Measurements from ENCODE around the gene PLRG1.

Gene PLRG1

DNA sequence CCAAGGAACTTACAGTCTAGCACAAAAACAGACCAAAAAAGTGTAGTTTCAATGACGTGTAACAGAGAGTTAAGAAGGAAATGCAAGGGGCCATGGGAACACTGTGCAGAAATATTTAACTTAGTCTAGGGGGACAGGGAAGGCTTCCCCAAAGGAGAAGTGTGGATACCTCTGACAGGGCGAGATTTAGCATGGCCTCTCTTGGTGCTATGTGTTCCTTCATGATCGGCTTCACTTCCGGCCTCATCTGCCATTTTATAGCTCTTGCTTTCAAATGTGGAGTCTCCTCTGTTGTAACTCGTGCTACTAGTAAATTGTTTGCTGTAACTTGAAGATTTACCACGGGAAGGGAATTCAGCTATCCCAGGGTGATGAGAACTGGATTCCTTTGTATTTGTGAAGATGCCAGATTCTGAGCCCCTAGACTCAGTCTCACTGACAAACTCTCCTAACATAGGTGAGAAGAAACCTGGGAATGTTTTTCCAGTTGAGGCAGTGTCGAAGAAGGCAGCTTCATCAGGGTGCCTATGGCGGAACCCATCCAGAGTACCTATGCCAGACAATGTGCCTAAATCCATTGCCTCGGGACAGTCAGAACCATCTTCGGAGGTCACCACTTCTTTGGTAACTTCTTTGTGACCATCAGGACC is 35.3 kb upstream of the PLRG1 start:
- Histone ChIP-seq H3K27me3 (peaks cover 0 to 2% of the 10 kb centered on the region in 2 donors), H3K36me3 (no peaks in the 10 kb centered on the region), H3K4me3 (no peak overlapping the region), H3K27ac (no peak overlapping the region), H3K9me3 (no peaks in the 10 kb centered on the region), H3K4me1 (no peaks in the 10 kb centered on the region)
- intact Hi-C loops (cut with DNase I; ENCODE audit: low total_unique reads): no loop called here
- TF ChIP-seq, protein P1, sequence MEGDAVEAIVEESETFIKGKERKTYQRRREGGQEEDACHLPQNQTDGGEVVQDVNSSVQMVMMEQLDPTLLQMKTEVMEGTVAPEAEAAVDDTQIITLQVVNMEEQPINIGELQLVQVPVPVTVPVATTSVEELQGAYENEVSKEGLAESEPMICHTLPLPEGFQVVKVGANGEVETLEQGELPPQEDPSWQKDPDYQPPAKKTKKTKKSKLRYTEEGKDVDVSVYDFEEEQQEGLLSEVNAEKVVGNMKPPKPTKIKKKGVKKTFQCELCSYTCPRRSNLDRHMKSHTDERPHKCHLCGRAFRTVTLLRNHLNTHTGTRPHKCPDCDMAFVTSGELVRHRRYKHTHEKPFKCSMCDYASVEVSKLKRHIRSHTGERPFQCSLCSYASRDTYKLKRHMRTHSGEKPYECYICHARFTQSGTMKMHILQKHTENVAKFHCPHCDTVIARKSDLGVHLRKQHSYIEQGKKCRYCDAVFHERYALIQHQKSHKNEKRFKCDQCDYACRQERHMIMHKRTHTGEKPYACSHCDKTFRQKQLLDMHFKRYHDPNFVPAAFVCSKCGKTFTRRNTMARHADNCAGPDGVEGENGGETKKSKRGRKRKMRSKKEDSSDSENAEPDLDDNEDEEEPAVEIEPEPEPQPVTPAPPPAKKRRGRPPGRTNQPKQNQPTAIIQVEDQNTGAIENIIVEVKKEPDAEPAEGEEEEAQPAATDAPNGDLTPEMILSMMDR (IDR thresholded peaks at IDR 0.05): no peak
- DNase-seq: no peak

DNA sequence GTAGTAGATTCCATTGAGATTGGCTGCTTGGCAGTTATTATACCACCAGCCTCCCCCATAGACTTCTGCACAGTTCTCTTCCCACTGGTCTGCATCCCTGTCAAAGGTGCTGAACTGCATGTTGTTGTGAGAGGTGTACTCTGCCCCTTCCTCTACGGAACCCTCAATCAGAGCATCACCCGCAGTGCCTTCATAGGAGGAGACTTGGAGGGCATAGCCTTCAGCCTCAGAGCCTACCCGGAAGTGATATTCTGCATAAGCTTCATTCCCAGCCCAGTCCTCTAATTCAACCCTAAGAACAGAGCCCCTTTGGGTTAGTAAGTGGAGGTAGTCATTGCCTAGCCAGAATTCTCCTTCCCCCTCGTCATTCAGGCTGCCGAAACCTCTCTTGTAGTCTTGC is 34.1 kb upstream of the PLRG1 start:
- TF ChIP-seq, protein P1 (IDR thresholded peaks at IDR 0.05): no peak
- no peak overlapping the region for H3K4me3 ChIP-seq
- no peaks in the 10 kb centered on the region for H3K36me3 ChIP-seq
- H3K27ac ChIP-seq: no peak overlapping the region
- no peaks in the 10 kb centered on the region for H3K27me3 ChIP-seq
- no peak for DNase-seq
- no peaks in the 10 kb centered on the region for H3K9me3 ChIP-seq
- intact Hi-C loops (cut with DNase I; ENCODE audit: low total_unique reads): no loop called here
- no peaks in the 10 kb centered on the region for H3K4me1 ChIP-seq

DNA sequence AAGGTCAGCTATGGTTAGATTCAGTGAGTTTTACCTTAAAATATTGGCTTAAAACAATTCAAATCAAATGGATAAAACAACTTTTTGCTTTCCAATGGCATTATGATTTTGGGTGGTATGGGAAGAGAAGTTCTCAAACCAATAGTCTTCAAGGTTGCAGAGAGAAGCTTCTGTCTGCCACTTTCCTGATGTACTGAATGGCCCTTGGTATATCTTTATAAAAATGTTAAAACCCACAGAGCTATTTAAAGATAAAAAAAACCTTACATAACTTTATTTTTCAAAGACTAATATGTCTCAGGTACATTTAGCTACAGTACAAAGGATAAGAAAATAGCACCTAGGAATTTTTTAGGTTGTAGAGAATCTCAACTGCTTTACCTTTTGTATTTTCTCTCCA is 33.5 kb upstream of the PLRG1 start:
- no peaks in the 10 kb centered on the region for H3K9me3 ChIP-seq
- intact Hi-C loops (cut with DNase I; ENCODE audit: low total_unique reads): no loop called here
- H3K4me1 ChIP-seq: no peaks in the 10 kb centered on the region
- H3K4me3 ChIP-seq: no peak overlapping the region
- H3K27me3 ChIP-seq: no peaks in the 10 kb centered on the region
- H3K36me3 ChIP-seq: no peaks in the 10 kb centered on the region
- no peak overlapping the region for H3K27ac ChIP-seq
- TF ChIP-seq, protein P1 (IDR thresholded peaks at IDR 0.05): no peak
- DNase-seq: no peak

DNA sequence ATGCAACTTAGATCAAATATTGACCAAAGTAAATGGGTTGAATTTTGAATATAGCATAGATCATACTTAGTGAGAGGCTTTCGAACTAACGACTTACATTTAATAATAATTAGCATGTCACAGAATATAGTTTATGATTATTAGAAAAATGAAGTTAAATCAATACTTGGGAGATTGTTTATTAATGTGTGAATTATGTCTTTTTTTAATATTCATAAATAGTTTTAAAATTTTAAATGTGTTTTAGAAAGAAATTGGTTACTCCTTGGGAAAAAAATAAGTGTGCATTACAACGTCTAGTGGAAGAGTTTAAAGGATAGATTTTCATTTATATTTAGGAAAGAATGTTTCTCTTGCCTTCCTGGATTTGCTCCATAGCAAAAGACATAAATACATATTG is 33.0 kb upstream of the PLRG1 start:
- H3K27ac ChIP-seq: no peak overlapping the region
- H3K36me3 ChIP-seq: no peaks in the 10 kb centered on the region
- no peaks in the 10 kb centered on the region for H3K4me1 ChIP-seq
- H3K27me3 ChIP-seq: no peaks in the 10 kb centered on the region
- TF ChIP-seq, protein P1 (IDR thresholded peaks at IDR 0.05): no peak
- intact Hi-C loops (cut with DNase I; ENCODE audit: low total_unique reads): no loop called here
- no peak overlapping the region for H3K4me3 ChIP-seq
- no peaks in the 10 kb centered on the region for H3K9me3 ChIP-seq
- no peak for DNase-seq

DNA sequence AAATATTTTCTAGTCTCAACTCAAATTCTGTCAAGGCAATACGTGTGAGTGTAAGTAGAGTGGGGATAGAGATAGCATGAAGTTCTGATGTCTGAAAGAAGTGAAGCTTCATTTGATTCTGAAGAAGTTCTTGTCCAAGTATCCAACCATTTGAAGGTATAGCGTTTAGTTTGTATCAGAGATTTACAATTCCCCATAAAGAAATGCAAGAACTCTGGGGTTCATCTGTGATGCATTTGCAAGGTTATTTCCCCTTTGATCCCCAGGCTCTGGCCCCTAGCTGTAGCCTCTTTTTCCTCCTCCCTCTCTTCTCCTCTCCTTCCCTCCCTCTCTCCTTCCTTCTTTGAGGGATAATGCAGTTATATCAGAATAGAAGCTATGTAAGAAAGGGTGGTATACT is 32.5 kb upstream of the PLRG1 start:
- intact Hi-C loops (cut with DNase I; ENCODE audit: low total_unique reads): no loop called here
- no peaks in the 10 kb centered on the region for H3K36me3 ChIP-seq
- H3K9me3 ChIP-seq: no peaks in the 10 kb centered on the region
- H3K27ac ChIP-seq: no peak overlapping the region
- no peak overlapping the region for H3K4me3 ChIP-seq
- TF ChIP-seq, protein P1 (IDR thresholded peaks at IDR 0.05): no peak
- no peaks in the 10 kb centered on the region for H3K27me3 ChIP-seq
- no peak for DNase-seq
- H3K4me1 ChIP-seq: no peaks in the 10 kb centered on the region

DNA sequence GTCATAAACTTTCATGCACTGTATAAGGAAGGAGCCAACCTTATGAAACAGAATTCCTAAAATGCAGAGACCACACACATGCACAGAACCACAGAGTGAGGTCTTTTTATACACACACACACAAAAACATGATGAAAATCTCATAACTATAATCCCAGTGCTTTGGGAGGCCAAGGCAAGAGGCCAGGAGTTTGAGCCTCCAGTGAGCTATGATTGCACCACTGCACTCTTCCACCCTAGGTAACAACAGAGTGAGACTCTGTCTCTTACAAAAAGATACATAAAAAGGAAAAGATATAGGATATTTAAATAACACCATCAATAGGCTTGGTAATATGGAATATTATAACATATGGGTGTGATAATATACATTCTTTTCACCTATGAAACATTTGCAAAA is 29.7 kb upstream of the PLRG1 start:
- Histone ChIP-seq H3K27me3 (peaks cover 0 to 4% of the 10 kb centered on the region in 2 donors), H3K36me3 (no peaks in the 10 kb centered on the region), H3K4me1 (no peaks in the 10 kb centered on the region), H3K9me3 (no peaks in the 10 kb centered on the region), H3K27ac (no peak overlapping the region), H3K4me3 (no peak overlapping the region)
- no peak for DNase-seq
- intact Hi-C loops (cut with DNase I; ENCODE audit: low total_unique reads): no loop called here
- TF ChIP-seq, protein P1 (IDR thresholded peaks at IDR 0.05): no peak
